HG03025 (cell line): ENCODE results near the gene CCDC87.
A peak's percentile ranks its signal among the peaks of the same experiment; 100 is the strongest.
"Not testable (repeated sequence)": the region's sequence is repeated elsewhere in the genome, so short reads cannot be mapped to it uniquely, and the experiment has no call there.

Experiments
- ATAC-seq: cut with Tn5 transposase; IDR thresholded peaks from one replicate; pipeline ENCODE4 v1.9.1; 2021; ENCODE audit warnings: mild to moderate bottlenecking, moderate library complexity; ENCODE audit not compliant: unreplicated experiment, low FRiP score

Gene CCDC87

GRCh38 chr11:66617155-66617834, 24.4 kb upstream of the CCDC87 start:
- no peak for ATAC-seq

GRCh38 chr11:66616379-66617154, 23.7 kb upstream of the CCDC87 start, which contains the start of gene RBM14:
Gene RBM14, plus strand, starts transcription at chr11:66616630. Its CDS starts 91 bp downstream, at chr11:66616721.
- ATAC-seq, result peak; percentile 90

GRCh38 chr11:66614073-66614472, 21.2 kb upstream of the CCDC87 start:
- ATAC-seq, result no peak

- ATAC-seq, result no peak
These were observed 19.6 kb upstream of the CCDC87 start for GRCh38 chr11:66612458-66612857.

GRCh38 chr11:66609721-66610617, 17.1 kb upstream of the CCDC87 start:
- no peak for ATAC-seq

- no peak for ATAC-seq
These were observed 14.4 kb upstream of the CCDC87 start for GRCh38 chr11:66607126-66607834.

- ATAC-seq, result not testable (repeated sequence)
These were observed 13.7 kb upstream of the CCDC87 start for GRCh38 chr11:66606608-66607007.

- ATAC-seq, result no peak
These were observed 11.3 kb upstream of the CCDC87 start for GRCh38 chr11:66604155-66604554.

- no peak for ATAC-seq
These were observed 10.2 kb upstream of the CCDC87 start for GRCh38 chr11:66603072-66603471.

GRCh38 chr11:66600631-66601233, 7.9 kb upstream of the CCDC87 start:
- ATAC-seq, result no peak

GRCh38 chr11:66600219-66600618, 7.4 kb upstream of the CCDC87 start:
- no peak for ATAC-seq

- no peak for ATAC-seq
These were observed 6.1 kb upstream of the CCDC87 start for GRCh38 chr11:66598993-66599392.

- ATAC-seq, result no peak
These were observed 2.5 kb upstream of the CCDC87 start for GRCh38 chr11:66595245-66595904.

- no peak for ATAC-seq
These were observed 787 bp upstream of the CCDC87 start for GRCh38 chr11:66593650-66594049.

GRCh38 chr11:66593303-66593635, 406 bp upstream of the CCDC87 start:
- ATAC-seq, result peak; percentile 12

- no peak for ATAC-seq
These were observed 1.7 kb downstream of the CCDC87 start for GRCh38 chr11:66591175-66591574.

GRCh38 chr11:66589996-66590675, 2.7 kb downstream of the CCDC87 start:
- no peak for ATAC-seq

- ATAC-seq, result not testable (repeated sequence)
These were observed 3.5 kb downstream of the CCDC87 start for GRCh38 chr11:66589315-66589714.

GRCh38 chr11:66586136-66586535, 6.7 kb downstream of the CCDC87 start:
- ATAC-seq, result no peak
